Right lobe of liver (tissue), 6 donors: Measurements from ENCODE around the gene PDSS2. TPM values are rescaled to one million over a fixed set of nuclear protein-coding genes. Genes with fewer than 3 reads are reported as not detected.

ENCODE experiments used
- ATAC-seq, 4 donors: fragments of 200-7000 bp; cut with Tn5 transposase; one replicate each; pipeline ENCODE4 v1.9.1; 2020; ENCODE audit warnings: mild to moderate bottlenecking in 4 of 4, moderate library complexity in 4 of 4
- DNase-seq, 3 donors: peaks; one replicate each; pipeline ENCODE4 v3.0.0-alpha.2; 2020
- H3K27ac ChIP-seq, 3 donors: fragments of 200-600 bp; one replicate each; pipeline ENCODE4 v1.8.0; 2022
- H3K27me3 ChIP-seq, 2 donors: fragments of 200-600 bp; one replicate each; pipeline ENCODE4 v1.8.0; 2022
- H3K36me3 ChIP-seq, 4 donors: fragments of 200-600 bp; sonication (generic) in 1 of 4; one replicate each; pipeline versions ENCODE4 v1.5.1 to v1.8.0; 2017 to 2022; ENCODE audit warnings: control low read depth in 1 of 4
- H3K4me1 ChIP-seq, 4 donors: fragments of 200-600 bp; sonication (generic) in 1 of 4; one replicate each; pipeline versions ENCODE4 v1.5.1 to v1.8.0; 2017 to 2022; ENCODE audit warnings: control low read depth in 1 of 4
- H3K4me3 ChIP-seq, 3 donors: fragments of 200-600 bp; one replicate each; pipeline ENCODE4 v1.8.0; 2022
- H3K9me3 ChIP-seq, 4 donors: fragments of 200-600 bp; sonication (generic) in 1 of 4; one replicate each; pipeline versions ENCODE4 v1.5.1 to v1.8.0; 2017 to 2022; ENCODE audit warnings: control low read depth in 1 of 4
- POLR2A ChIP-seq: fragments of 450-650 bp; IDR thresholded peaks from one replicate; pipeline ENCODE4 v1.6.1; 2017; ENCODE audit warnings: antibody characterized with exemption, mild to moderate bottlenecking
- WGBS: methylation state at CpG from one replicate; pipeline ENCODE4 v1.1.6; 2018; ENCODE audit warnings: low coverage, low lambda C conversion rate; ENCODE audit not compliant: insufficient coverage; ENCODE audit errors: missing lambda C conversion rate; 5-methylcytosine and 5-hydroxymethylcytosine counted together
- intact Hi-C, 2 donors: fragments of 100-400 bp; cut with DNase I; formaldehyde crosslinking; loops; one replicate each; pipeline versions ENCODE4 v1.11.2 to v1.14.1; 2022
- small RNA-seq, 2 experiments: library from RNA; depleted of rRNA; stranded (forward); fragments of <200 nt; gene quantifications; one replicate each; pipeline ENCODE3, GENCODE V24; 2016
- total RNA-seq, 6 experiments: library from RNA; depleted of rRNA in 2 of 6; stranded (reverse); fragments of >200 nt in 2 of 6; fragmentation: NEBNext Ultra II Directional in 3 of 6; extraction: Animal tissue kit (Norgen Biotek cat#: 25700) in 3 of 6; gene quantifications; one replicate each; pipeline versions ENCODE4 v1.1.0 to v1.2.4, GENCODE V29; 2016 to 2023
- TF ChIP-seq, protein P1 (sequence below), 4 donors: fragments of 200-600 bp in 3 of 4; fragments of 450-650 bp in 1 of 4; IDR thresholded peaks; one replicate each; pipeline versions ENCODE4 v1.5.1 to v1.8.0; 2016 to 2022; ENCODE audit warnings: antibody characterized with exemption in 4 of 4, mild to moderate bottlenecking in 2 of 4
- donor health status: DM: no; HTN: yes; CAD: no.
- donor health status: DM: no; HTN: no; CAD: no.
- donor health status: DM: no; HTN: no; CAD: no.
- donor health status: DM: no; HTN: yes; CAD: no.
- donor health status: DM: no; HTN: yes; CAD: no.

PDSS2 gene
- total RNA-seq, 6 experiments from 2014 or later, result 17.0 to 25.1 (median 19.0) TPM

DNA sequence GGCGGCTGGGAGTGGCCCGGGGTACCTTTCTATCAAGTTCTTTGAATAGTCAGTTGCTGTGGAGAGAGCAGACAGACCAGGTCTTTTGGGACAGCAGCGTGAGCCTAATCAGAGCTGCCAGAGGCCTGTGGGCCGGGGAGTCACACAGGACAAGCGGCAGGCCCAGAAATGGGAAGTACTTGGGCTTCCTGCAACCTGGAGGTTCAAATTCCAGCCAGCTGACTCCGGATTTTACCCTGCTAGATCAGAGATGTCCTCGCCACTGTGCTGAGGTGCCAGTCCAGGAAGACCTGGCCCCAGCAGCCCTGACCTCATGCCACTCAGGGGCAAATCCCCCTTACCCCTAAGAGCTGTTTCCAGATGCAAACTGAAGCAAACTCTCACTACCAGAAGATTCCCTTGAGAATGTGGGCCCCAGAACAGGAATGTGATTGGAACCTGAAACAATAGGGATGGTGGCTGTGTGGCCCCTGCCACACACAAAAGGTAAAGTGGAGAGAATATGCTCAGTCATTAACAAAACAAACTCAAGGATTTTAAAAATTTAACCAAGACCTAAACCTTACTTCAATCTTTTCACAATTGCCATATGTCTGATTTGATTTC, 353.8 kb downstream of the PDSS2 start:
- DNase-seq (no peak), ATAC-seq (no peak)
- Histone ChIP-seq H3K4me1 (no peaks in the 10 kb centered on the region), H3K27ac (no peak overlapping the region), H3K27me3 (no peaks in the 10 kb centered on the region), H3K4me3 (no peak overlapping the region), H3K36me3 (no peaks in the 10 kb centered on the region), H3K9me3 (no peaks in the 10 kb centered on the region)
- TF ChIP-seq POLR2A, result no peak
- TF ChIP-seq, protein P1, sequence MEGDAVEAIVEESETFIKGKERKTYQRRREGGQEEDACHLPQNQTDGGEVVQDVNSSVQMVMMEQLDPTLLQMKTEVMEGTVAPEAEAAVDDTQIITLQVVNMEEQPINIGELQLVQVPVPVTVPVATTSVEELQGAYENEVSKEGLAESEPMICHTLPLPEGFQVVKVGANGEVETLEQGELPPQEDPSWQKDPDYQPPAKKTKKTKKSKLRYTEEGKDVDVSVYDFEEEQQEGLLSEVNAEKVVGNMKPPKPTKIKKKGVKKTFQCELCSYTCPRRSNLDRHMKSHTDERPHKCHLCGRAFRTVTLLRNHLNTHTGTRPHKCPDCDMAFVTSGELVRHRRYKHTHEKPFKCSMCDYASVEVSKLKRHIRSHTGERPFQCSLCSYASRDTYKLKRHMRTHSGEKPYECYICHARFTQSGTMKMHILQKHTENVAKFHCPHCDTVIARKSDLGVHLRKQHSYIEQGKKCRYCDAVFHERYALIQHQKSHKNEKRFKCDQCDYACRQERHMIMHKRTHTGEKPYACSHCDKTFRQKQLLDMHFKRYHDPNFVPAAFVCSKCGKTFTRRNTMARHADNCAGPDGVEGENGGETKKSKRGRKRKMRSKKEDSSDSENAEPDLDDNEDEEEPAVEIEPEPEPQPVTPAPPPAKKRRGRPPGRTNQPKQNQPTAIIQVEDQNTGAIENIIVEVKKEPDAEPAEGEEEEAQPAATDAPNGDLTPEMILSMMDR (IDR thresholded peaks at IDR 0.05), result no peak
- intact Hi-C loops, result no loop called here
- 78% methylated on average over 3 of the region's 7 CpGs for WGBS

DNA sequence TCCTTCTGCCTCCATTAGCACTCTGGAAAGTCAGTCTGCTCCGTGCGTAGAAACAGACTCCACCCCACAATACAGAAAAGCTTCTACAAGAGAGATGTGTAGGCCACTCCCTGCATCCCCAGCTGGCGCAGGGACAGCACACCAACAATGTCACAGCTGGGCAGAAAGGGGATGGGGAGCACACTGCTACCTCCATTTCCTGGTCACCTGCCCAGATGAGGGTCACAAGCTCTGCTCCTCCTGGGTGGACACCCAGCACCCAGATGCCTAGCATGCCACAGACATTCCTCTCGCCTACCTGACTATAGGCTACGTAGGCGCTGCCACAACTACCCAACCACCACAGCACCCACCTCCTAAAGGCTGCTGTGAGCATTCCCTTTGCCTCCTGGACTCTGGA, 356.3 kb downstream of the PDSS2 start:
- H3K27ac ChIP-seq, result no peak overlapping the region
- 100% methylated on average over 2 of the region's 6 CpGs for WGBS

More for the DNA sequence above, 356.3 kb downstream of the PDSS2 start:
- Histone ChIP-seq H3K4me3 (no peak overlapping the region), H3K27me3 (no peaks in the 10 kb centered on the region), H3K36me3 (no peaks in the 10 kb centered on the region), H3K9me3 (no peaks in the 10 kb centered on the region), H3K4me1 (no peaks in the 10 kb centered on the region)
- ATAC-seq (no peak), DNase-seq (no peak)
- TF ChIP-seq, protein P1 (IDR thresholded peaks at IDR 0.05), result no peak
- no peak for TF ChIP-seq POLR2A
- intact Hi-C loops, result no loop called here

Small RNAs within 50 kb of the gene (small RNA-seq; reads per million reads assigned to genes)
- gene AL591516.1 (0 reads per million in 2 experiments), gene RNU6-1299P (0 reads per million in 2 experiments)

Other genes starting within 250 kb of the PDSS2 start
- 1 to 10 TPM; 1.3 to 3.5 (median 1.6) TPM for gene SOBP, start 30.6 kb upstream of the PDSS2 start, total RNA-seq